ENCODE measurements around the gene USP24.
A peak's percentile ranks its signal among the peaks of the same experiment; 100 is the strongest.

DNA sequence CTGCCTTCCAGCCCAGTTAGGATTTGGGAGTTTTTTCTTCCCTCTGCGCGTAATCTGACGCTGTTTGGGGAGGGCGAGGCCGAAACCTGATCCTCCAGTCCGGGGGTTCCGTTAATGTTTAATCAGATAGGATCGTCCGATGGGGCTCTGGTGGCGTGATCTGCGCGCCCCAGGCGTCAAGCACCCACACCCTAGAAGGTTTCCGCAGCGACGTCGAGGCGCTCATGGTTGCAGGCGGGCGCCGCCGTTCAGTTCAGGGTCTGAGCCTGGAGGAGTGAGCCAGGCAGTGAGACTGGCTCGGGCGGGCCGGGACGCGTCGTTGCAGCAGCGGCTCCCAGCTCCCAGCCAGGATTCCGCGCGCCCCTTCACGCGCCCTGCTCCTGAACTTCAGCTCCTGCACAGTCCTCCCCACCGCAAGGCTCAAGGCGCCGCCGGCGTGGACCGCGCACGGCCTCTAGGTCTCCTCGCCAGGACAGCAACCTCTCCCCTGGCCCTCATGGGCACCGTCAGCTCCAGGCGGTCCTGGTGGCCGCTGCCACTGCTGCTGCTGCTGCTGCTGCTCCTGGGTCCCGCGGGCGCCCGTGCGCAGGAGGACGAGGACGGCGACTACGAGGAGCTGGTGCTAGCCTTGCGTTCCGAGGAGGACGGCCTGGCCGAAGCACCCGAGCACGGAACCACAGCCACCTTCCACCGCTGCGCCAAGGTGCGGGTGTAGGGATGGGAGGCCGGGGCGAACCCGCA, 175.7 kb downstream of the USP24 start, which contains the start of gene PCSK9:
- TF ChIP-seq POLR2A (IDR thresholded peaks at IDR 0.05) = peak; percentile 81
- TF ChIP-seq, protein P1, sequence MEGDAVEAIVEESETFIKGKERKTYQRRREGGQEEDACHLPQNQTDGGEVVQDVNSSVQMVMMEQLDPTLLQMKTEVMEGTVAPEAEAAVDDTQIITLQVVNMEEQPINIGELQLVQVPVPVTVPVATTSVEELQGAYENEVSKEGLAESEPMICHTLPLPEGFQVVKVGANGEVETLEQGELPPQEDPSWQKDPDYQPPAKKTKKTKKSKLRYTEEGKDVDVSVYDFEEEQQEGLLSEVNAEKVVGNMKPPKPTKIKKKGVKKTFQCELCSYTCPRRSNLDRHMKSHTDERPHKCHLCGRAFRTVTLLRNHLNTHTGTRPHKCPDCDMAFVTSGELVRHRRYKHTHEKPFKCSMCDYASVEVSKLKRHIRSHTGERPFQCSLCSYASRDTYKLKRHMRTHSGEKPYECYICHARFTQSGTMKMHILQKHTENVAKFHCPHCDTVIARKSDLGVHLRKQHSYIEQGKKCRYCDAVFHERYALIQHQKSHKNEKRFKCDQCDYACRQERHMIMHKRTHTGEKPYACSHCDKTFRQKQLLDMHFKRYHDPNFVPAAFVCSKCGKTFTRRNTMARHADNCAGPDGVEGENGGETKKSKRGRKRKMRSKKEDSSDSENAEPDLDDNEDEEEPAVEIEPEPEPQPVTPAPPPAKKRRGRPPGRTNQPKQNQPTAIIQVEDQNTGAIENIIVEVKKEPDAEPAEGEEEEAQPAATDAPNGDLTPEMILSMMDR (IDR thresholded peaks at IDR 0.05) = no peak
